NB4 (cell line): ENCODE measurements around the gene SERPINA12.

ENCODE experiments used
- POLR2A ChIP-seq: IDR thresholded peaks from 2 replicates; pipeline ENCODE4 v1.6.1; 2011; ENCODE audit warnings: mild to moderate bottlenecking; ENCODE audit not compliant: insufficient read length; ENCODE audit errors: extremely low read depth
- TF ChIP-seq, protein P1 (sequence below): IDR thresholded peaks from one replicate; pipeline ENCODE4 v1.5.1; 2012; ENCODE audit warnings: low read depth, low read length
- TF ChIP-seq, protein P2 (sequence below): IDR thresholded peaks from 2 replicates; pipeline ENCODE4 v1.6.1; 2011; ENCODE audit warnings: low read depth, low read length

DNA sequence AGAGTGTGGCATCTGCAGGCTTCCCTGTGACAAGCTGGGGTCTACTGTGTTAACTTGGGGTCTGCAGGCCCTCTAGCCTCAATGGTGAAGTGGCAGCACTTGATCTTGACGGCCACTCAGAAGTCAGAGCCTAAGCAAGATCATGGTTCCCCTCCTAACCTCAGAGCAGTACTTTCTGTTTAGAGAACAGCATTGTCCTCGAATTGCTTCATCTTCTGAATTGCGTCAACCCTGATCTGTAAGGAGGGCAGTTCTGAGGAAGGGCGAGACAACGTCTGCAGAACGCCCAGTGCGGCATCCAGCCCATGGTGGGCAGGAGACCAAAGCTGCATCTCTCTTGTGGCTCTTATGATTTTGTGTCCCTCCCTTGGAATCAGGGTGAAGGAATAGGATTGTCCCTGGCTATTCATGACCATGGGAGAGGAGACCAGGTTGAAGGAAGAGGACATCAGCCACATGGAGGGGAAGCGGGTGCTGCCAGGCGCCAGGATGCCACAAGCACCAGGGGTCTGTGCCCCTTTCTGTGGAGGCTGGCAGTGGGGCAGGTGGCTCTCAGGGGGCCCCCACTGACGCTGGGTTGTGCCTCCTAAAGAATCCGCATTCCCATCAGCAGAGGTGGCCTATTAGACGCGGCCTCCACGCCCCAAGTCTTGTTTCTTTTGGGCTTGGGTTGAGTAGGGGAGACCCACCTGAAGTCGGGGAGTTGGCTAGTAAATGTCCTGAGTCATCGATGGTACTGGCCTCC lies 35.4 kb downstream of the SERPINA12 start:
- TF ChIP-seq, protein P1, sequence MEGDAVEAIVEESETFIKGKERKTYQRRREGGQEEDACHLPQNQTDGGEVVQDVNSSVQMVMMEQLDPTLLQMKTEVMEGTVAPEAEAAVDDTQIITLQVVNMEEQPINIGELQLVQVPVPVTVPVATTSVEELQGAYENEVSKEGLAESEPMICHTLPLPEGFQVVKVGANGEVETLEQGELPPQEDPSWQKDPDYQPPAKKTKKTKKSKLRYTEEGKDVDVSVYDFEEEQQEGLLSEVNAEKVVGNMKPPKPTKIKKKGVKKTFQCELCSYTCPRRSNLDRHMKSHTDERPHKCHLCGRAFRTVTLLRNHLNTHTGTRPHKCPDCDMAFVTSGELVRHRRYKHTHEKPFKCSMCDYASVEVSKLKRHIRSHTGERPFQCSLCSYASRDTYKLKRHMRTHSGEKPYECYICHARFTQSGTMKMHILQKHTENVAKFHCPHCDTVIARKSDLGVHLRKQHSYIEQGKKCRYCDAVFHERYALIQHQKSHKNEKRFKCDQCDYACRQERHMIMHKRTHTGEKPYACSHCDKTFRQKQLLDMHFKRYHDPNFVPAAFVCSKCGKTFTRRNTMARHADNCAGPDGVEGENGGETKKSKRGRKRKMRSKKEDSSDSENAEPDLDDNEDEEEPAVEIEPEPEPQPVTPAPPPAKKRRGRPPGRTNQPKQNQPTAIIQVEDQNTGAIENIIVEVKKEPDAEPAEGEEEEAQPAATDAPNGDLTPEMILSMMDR = no peak
- TF ChIP-seq POLR2A = no peak
- TF ChIP-seq, protein P2, sequence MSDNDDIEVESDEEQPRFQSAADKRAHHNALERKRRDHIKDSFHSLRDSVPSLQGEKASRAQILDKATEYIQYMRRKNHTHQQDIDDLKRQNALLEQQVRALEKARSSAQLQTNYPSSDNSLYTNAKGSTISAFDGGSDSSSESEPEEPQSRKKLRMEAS = 0 out of 2 replicates have a peak, but pooled peaks have one; percentile 42
